Stimulated activated CD4-positive, alpha-beta T cell treated with anti-CD3 and anti-CD28 coated beads, TNF-alpha, amount 100 ng/mL, for 4 hours (primary cell): ENCODE results near the gene EFNA5.

Experiments used
- DNase-seq, 3 experiments: peaks; one replicate each; pipeline ENCODE4 v3.0.0-alpha.2; 2020; ENCODE audit warnings: low read depth in 3 of 3

Gene EFNA5

DNA sequence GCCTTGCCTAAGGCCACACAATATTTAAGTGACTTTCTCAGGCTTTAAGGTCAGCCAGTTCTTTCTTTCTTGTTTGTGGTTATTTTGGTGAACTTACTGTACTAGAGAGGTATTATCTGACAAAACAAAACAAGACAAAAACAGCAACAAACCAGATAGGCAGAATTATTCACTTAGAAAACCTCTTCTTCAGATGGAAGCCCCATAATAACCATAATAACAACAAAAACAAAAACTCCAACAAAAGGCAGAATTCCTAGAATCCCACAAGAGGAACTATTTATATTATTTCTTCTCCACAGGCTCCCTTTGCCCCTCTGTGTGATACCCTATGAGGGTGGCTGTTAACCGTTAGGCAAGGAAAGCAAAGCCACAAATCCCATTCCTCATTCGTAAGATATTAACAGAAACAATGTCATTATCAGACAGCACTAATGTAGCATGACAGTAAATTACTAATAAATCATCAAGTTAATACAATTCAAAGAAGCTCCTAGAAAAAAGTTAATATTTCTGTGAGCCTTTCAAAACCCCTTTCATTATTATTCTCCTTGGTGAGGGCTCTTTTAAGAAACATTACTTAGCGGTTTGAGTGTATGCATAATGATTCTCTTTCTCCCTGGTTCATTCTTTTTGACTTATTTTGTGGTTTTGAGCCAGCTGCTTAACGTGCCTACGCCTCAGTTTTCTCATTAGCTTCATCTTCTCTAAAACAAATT, 274.9 kb downstream of the EFNA5 start:
- no peak for DNase-seq

- no peak for DNase-seq
Observed at GRCh38 chr5:107393851-107394250, 276.9 kb downstream of the EFNA5 start.

DNA sequence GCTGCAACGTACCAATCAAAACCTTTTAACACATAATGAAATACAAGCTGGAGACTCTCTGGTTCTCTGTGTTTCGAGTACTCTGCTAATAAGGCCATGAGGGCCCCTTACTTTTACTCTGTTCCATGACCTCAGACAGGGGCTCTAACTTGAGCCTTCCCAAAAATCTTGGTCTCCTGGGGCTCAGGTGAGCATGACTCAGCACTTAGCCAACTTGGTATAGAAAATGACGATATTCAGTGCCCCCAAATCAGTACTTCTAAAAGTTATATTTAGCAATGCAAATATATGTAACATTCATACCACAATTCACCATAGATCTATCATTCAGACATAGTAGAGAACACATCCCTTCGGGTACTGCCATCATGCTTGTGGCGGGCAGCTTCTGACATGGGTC, 278.9 kb downstream of the EFNA5 start:
- no peak for DNase-seq

DNA sequence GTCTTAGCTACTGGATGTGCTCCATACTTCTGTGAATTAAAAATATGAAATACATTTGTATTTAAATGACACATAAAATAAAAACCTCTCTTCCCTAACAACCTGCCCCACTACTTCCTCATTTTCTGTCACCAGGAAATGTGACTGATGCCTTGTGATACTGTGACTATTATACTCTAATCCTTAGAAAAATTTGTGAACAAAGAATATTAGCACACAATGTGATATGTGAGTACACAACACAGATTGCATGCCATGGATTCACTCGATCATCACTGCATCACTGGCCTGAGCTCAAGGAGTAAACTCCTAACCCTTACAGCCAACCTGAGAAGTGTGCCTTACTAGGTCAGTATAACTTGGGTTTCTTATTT, 281.0 kb downstream of the EFNA5 start:
- DNase-seq, result no peak

- DNase-seq, result no peak
Observed at GRCh38 chr5:107389130-107389774, 281.5 kb downstream of the EFNA5 start.

DNA sequence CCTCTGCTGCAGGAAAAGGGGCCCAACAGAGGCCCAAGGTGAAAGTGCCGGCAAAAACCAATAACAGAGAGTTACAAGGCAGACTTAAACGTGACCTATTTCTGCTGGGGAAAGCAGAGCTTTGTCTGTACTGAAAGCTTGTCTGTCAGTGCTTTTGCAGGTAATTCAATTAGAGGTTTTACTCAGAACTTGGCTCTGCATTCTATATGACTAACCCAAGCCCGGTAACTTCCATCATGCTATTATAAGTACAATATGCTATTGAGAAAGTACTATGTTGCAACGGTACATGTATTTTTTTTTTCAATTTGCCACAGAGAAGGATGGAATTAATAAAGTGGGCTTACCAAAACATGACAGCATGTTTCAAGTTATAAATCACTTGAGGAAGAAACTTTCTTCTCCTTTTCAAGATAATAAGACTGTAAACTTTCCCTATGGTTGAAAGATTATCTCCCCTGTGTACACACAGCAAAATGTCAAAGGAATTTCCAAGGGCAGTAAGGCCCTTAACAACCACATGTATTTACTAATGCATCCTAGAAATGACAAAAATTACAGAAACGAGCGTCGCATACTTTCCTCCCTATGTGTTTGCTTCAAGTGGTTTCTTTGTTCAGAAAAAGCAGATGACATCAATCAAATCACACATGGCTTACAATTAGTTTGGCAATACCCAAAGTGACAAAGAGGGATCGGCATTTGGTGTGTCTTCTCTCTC, 282.4 kb downstream of the EFNA5 start:
- DNase-seq, result no peak

GRCh38 chr5:107387526-107388140, 283.1 kb downstream of the EFNA5 start:
- DNase-seq, result no peak

DNA sequence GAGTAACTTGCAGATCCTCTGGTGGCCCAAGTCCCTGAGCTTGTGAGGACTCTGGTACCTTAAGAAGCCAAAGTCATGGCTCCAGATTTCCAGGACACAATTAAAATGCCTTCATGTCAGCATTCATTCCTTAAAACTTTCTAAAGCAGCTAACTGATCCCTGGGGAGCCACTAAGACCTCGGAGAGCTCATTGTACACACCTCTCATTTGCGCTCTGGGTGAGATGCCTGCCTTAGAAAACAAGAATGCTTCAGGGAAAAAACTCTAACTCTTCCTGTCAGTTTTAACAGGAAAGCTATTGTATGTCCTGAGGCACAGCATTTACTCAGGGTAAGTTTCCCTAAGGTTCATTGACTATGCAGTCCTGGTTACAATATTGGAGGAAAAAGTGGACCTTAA, 285.0 kb downstream of the EFNA5 start:
- no peak for DNase-seq

GRCh38 chr5:107384256-107384655, 286.5 kb downstream of the EFNA5 start:
- no peak for DNase-seq

GRCh38 chr5:107383414-107383813, 287.3 kb downstream of the EFNA5 start:
- no peak for DNase-seq

- no peak for DNase-seq
Observed at GRCh38 chr5:107381189-107381856, 289.4 kb downstream of the EFNA5 start.

- DNase-seq, result no peak
Observed at GRCh38 chr5:107380654-107381053, 290.1 kb downstream of the EFNA5 start.

- no peak for DNase-seq
Observed at GRCh38 chr5:107378218-107378899, 292.4 kb downstream of the EFNA5 start.

GRCh38 chr5:107377277-107377609, 293.5 kb downstream of the EFNA5 start:
- DNase-seq, result no peak

DNA sequence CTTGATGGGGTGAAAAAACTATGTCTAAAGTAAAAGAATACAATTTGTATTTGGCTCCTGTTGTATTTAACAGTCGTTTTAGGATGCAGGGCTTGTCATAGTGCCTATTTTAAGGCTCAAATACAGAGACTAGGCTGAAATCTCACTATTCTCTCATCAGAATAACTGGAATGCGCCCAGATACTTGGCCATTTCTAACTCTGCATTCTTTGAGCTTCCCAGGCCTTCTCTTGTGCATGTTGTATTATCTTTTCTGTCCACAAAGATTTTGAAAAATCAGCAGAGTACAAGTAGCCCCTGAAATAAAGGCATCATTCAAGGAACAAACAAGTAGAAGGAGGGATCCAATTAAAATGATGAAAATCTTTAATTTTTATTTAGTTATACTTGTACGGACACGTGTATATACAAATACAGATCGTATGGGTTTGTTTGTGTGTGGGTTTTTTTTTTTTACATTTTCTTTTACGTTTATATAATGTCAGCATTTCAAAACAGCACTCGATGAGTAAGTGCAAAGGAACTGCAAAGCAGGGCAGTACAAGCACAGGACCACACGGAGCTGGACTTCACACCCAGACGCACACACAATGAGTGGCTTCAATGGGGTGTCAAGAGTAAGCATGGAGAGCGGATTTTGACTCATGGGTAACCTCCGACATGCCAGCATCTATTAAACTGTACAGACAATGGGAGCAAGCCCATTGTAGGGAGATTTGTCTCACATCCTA, 294.0 kb downstream of the EFNA5 start:
- DNase-seq, result no peak

- DNase-seq, result no peak
Observed at GRCh38 chr5:107373549-107374263, 297.0 kb downstream of the EFNA5 start.

- DNase-seq, result no peak
Observed at GRCh38 chr5:107372723-107373450, 297.9 kb downstream of the EFNA5 start.

GRCh38 chr5:107370396-107370968, 300.3 kb downstream of the EFNA5 start:
- DNase-seq, result no peak

GRCh38 chr5:107369622-107370021, 301.1 kb downstream of the EFNA5 start:
- DNase-seq, result no peak
